CD4-positive, alpha-beta T cell treated with Interleukin-10 for 1 hour (primary cell): ENCODE measurements around the gene SUN5.

Experiments used
- DNase-seq: peaks from one replicate; pipeline ENCODE4 v3.0.0-alpha.2; 2020

Gene SUN5

DNA sequence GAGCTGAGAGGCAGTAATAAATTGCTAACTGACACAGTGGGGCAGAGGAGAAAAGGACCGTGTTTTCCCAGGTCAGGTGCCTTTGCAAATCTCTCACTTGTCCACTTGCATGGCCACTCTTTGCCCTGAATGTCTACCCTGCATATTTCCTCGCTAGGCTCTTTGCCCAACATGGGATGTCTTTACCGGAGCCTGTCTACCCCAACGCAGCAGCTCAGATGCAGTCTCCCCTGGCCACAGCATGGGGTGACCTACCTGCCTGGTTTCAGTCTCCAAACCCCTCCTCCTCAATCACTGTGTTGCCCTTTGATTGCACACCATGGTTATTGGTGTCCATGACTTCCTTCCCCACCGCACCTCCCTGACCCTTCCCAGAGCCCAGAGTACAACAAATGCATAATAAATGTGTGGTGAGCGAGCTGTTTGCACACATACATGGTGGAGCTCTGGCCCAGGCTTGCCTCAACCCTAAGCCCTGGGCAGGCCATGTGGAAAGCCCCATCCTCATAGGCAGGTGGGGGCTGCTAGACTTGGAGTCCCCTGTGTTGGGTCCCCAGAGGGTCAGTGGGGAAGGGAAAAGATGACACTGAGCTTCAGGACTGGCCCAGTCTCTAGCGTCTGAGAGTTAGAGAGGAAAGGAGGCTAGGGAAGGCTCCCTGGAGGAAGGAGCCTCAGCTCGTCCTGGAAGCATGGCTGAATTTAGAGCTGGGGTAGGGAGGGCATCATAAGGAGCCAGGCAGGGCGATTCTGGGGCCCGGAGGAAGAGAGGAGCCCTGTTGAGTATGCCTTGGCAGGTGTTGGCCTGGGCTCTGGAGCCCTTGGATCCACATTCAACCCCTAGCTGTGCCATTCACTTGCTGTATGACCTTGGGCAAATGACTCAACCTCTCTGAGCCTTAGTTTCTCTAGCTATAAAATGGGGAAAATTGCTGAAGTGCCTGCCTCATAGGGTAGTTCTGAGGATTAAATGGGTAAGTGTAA is 22.8 kb upstream of the SUN5 start:
- DNase-seq, result no peak

DNA sequence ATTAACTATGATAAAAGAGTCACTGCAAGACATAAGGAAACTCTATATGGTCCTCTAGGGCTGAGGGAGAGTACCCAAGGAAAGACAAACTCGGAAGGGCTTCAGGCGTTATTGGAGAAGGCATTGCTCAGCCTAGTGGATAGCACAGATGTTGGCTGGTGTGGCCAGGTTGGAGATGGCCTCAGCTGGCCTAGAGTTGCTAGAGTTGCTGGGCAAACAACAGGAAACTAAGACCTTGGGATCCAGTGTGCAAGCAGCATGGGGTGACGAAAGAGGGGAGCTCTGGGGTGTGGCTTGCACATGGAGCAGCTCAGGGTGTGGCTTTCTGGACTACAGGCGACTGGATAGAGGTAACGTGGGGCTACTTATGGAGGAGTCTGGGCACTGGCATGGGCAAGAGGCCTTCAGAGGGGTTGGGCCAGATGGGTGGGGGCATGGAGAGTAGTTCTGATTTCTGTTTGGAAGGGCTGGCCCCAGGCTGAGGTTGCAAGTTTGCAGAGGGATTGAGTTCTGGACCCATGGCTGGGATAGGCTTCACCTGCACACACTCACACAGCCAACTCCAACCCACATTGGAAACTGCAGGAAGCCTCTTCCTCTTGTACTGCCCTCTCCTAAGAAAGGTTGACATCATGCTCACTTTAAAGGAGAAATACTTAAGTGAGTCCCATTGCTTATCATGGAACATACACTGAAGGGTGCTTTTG is 22.0 kb upstream of the SUN5 start:
- DNase-seq, result no peak

GRCh38 chr20:33025318-33025876 is 21.2 kb upstream of the SUN5 start:
- no peak for DNase-seq

DNA sequence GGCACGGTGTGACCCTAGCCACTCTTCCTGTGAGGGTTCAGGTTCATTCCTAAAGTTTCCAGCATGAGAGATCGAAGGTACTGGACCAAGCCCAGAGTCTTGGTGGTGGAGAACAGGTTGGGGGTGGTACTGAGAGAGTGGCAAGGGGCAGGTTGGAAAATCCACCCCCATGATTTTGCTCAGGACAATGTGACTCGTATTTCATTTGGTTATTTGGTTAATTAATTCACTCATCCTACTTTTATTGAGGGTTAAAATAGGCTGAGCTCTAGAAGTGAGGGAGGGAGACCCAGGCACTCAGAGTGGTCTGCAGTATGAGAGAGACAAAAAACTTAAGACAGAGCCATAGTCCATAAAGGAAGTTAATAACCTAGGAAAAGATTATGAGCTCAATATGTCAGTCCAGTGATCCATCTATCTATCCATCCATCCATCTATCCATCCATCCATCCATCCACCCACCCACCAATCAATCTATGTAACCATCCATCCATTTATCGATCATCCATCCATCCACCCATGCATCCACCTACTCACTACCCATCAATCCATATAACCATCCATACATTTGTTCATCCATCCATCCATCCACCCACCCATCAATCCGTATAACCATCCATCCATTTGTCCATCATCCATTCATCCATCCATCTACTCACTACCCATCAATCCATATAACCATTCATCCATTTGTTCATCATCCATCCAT is 20.5 kb upstream of the SUN5 start:
- DNase-seq, result no peak

- DNase-seq, result no peak
Observed at GRCh38 chr20:33024243-33024560, 20.0 kb upstream of the SUN5 start.

DNA sequence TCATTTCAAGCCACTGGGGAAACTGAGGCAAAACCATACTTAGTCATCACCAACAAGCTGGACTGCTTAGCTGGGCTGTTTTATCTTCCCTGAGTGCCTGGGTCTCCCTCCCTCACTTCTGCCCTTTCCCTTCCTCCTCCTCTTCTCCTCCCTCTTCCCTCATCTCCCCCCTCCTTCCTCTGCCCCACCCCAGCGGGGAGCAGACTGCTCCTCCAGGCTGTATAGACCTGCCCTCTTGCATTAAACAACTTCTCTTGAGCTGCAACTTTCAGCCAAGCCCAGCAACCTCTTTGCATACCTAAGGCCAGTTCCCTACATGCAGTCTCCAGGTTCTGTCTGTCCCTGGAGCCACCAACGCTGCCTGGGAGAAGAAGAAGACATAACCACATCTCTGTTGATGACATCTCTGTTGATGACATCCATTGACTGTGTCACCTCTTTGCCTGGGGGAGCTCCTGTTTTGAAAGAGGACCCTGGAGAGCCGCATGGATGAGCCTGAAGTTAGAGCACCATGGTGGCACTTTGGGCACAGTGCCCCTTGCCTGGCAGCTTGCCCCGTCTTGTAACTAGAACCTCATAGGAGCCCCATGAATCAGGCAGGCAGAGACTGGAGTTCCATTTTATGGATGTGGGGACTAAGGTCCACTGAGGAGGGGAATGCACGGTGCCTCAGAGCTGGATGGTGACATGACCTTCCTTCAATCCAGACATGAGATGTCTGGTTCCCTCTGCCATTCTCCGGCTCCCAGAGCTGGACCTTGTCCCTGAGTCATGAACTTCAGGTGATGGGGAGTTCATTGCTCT is 19.4 kb upstream of the SUN5 start:
- DNase-seq, result no peak

DNA sequence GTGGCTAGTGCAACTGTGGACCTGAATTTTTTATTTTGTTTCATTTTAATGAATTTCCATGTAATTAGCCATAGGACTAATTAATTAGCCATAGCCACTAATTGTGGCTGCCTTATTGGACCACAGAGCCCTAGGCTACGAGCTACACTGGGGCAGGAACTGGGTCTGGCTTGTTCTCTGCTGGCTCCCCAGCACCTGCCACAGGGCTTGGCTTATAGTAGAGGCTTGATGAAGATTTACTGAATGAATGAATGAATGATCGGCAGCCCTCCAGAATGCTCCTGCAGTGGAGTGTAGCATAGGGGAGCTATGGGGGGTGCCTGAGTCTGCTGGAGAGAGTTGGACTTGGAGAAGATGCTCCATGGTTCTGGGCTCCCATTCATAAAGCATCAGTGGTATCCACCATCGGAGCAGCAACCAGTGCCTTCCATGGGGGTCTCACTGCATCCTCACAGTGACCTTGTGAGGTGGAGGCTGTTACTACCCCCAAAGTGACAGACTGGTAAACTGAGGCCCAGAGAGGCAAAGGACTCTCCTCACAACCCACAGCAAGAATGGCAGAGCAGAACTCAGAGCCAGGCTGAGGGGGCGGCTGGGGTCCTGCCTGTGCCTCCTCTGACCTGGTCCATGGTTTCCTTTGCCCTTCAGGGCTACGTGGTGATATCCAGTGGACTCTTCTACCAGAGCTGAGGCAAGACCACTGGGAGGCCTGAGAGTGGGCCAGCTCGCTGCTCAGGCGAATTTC is 18.6 kb upstream of the SUN5 start:
- no peak for DNase-seq

- no peak for DNase-seq
Observed at GRCh38 chr20:33022289-33022688, 18.1 kb upstream of the SUN5 start.

DNA sequence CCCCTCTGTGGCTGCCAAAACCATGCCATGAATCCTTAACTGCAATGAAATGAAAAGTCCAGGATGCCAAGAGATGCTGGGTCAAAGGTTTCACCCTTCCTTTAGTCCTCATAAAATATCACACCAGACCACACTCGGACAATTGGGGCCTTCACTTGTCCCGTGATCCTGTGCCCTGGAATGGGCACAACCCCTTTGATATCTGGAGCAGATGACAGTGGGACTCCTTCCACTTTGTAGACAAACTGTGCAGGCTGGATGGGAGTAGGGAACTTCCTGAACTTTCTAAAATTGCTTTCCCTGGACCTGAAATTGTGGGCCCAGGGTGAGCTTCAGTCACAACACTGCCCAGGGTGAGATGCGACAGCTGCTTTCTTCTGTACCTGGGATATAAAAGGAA is 17.6 kb upstream of the SUN5 start:
- DNase-seq, result no peak

DNA sequence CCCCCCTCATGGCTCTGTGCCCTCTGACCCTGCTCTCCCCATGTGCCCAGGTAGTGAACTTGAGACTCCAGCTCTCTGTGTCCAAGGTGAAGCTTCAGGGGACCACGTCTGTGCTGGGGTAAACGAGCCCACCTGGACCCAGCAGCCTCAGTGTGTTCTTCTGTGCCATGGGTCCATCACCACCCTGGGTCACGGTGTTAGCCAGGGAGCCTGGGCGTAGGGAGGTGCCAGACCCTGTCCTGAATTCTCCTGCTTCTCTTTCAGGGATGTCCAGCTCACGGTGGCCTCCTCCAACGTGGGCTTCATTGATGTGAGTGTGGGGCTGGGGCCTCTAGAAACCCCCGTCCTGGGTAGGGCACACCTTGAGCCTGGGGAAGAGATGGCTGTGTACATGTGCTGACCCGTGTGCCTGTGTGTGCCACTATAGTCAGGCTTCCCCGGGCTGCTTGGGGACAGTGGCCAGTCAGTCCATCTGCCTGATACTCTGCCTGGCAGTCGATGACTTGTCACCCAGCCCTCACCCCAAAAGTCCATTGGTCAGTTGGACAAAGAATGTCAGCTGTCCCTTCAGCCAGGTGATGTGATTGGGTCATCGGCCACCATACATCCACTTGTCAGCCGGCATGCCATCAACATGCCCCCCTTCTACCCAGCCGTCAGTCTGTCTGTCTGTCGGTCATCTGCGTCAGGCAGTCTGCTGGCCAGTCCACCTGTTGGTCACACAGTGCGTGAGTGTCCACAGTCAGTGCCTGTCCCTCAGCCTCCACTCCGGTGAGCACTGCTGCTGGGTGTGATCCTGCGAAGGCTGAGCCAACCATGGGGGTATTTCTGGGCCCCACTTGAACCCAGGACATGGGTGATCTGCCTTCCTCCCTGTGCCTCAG is 16.3 kb upstream of the SUN5 start:
- DNase-seq, result no peak

- no peak for DNase-seq
Observed at GRCh38 chr20:33019465-33020277, 15.4 kb upstream of the SUN5 start.

GRCh38 chr20:33018169-33018931 is 14.1 kb upstream of the SUN5 start:
- DNase-seq, result no peak

GRCh38 chr20:33017542-33017941 is 13.3 kb upstream of the SUN5 start:
- no peak for DNase-seq

DNA sequence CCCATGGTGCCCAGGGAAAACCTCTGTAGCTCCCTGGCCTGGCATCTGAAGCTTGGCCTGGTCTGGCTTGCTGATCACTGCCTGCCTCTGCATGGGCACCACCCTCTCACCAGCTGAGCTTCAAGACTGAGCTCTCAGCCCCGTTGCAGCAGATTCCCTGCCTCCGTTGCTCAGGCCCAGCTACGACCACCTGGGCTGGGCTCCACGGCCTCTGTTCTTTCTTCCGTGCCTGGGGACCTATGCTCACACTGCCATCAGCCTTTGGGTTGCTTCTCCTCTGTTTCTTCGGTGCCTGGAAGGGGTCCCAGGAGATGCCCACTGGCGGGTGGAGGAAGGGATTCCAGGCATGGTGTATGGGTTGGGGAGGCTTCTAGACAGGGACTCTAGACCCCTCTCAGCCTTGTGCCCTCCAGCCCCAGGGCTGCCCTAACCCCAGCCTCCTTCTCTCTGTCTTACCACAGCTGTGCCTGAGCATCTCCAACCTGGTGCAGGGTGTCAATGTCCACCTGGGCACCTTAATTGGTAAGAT is 12.4 kb upstream of the SUN5 start:
- DNase-seq, result no peak

DNA sequence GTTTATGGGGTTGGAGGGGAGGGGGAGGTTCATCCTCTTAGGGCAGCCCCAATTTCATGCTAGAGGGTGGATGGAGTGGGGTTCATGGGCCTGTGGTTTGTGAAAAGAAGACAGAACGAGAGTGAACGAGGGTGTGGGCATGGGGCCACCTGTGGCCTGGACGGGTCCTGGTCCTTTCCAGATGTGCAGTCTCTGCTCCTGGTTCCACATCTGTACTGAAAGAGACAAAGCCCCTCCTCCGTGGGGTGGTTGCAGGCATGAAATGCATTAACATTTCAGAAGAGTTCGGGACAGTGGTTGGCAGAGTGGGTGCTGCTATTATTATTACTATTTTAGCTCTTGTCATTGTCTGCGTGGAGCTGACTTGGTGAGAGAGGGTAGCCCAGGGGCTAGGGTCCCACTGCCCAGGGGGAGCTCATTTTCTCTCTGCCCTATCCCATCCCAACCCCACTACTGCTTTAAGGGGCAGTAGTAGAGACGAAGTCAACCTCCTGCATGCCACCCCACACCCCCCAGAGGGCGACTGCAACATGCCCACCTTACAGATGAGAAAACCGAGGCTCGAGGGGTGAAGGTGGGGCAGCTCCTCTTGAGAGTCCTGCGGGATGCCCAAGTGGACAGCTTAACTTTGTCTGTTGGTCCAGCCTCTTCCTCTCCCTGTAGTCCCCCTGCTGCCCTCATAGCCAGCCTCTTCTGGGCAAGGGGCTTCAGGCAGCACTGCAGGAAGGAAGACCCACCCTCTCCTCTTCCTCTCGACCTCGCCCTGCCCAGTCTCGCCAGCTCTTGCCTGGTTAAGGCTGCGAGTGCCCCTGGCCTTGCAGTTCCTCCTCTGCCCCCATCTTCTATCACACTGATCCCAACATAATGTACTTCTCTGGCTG is 11.7 kb upstream of the SUN5 start:
- DNase-seq, result no peak

DNA sequence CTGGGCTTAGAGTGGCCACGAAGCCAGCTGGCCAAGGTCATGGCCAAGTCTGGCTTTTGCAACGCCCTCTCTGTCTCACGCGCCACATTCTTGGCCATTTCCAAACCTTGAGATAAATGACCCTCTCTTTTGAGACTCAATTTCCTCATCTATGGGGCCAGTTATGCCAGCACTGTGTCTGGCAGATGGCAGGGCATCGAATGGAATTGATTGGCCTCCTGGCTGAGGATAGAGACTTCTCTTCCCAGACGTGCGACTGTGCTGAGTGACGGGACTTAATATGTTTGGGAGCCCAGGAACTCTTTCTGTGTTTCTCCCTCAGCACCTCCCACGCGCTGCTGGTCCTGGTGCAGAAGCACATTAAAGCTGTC is 10.9 kb upstream of the SUN5 start:
- DNase-seq, result no peak

DNA sequence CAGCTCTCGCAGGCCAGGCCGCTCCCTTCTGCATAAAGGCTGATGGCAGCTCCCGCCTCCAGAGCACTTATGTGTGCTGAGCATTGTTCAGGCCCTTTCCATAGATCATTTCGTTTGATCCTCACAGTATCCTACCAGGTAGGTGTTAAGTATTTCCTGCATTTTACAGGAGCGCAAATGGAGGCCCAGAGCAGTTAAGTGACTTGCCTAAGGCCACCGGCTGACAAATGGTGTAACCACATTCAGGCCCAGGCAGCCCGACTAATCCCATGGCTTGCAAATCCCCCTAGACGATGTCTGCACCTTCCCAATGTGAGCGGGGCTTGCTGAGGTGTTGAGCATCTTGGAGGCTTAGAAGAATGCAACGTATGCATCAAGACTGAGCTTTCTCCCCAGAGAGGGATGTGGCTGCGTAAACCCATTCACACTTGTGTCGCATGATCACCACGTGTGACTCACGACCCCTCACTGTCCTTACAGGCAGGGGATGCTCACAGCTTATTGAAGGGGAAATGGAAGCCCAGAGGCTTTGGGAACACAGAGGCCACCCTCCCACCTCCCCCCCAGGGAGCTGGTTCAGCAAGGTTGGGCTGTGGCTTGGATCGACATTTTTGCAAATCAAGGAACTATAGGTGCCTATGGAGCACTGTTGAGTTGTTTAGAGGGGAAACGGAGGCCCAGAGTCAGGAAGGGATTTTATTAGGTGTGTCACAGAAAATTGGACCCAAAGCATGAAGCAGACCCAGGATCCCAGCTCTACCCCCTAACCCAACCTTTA is 10.3 kb upstream of the SUN5 start:
- no peak for DNase-seq
